HG03521 (cell line): ENCODE results near the gene FREM2.

Experiments
- ATAC-seq: cut with Tn5 transposase; IDR thresholded peaks from one replicate; pipeline ENCODE4 v1.9.1; 2021; ENCODE audit warnings: mild to moderate bottlenecking, moderate library complexity; ENCODE audit not compliant: unreplicated experiment

The FREM2 gene

DNA sequence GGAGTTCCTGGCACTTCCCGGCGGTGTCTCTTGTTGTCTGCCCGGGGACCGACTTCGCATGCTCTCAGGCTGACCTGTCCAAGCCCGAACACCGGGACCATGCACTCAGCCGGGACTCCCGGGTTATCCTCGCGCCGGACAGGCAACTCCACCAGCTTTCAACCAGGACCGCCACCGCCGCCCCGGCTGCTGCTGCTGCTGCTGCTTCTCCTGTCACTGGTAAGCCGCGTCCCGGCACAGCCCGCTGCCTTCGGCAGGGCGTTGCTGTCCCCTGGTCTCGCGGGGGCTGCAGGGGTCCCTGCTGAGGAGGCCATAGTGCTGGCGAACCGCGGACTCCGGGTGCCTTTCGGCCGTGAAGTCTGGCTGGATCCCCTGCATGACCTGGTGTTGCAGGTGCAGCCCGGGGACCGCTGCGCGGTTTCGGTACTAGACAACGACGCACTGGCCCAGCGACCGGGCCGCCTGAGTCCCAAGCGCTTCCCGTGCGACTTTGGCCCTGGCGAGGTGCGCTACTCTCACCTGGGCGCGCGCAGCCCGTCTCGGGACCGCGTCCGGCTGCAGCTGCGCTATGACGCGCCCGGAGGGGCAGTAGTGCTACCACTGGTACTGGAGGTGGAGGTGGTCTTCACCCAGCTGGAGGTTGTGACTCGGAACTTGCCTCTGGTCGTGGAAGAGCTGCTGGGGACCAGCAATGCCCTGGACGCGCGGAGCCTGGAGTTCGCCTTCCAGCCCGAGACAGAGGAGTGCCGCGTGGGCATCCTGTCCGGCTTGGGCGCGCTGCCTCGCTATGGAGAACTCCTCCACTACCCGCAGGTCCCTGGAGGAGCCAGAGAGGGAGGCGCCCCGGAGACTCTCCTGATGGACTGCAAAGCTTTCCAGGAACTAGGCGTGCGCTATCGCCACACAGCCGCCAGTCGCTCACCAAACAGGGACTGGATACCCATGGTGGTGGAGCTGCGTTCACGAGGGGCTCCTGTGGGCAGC is 661 bp downstream of the FREM2 start:
- ATAC-seq = no peak

DNA sequence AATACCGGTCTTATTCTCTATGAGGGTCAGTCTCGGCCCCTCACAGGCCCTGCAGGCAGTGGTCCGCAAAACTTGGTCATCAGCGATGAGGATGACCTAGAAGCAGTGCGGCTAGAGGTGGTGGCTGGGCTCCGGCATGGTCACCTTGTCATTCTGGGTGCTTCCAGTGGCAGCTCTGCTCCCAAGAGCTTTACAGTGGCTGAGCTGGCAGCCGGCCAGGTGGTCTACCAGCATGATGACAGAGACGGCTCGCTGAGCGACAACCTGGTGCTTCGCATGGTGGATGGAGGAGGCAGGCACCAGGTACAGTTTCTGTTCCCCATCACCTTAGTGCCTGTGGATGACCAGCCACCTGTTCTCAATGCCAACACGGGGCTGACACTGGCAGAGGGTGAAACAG is 1.8 kb downstream of the FREM2 start:
- no peak for ATAC-seq

DNA sequence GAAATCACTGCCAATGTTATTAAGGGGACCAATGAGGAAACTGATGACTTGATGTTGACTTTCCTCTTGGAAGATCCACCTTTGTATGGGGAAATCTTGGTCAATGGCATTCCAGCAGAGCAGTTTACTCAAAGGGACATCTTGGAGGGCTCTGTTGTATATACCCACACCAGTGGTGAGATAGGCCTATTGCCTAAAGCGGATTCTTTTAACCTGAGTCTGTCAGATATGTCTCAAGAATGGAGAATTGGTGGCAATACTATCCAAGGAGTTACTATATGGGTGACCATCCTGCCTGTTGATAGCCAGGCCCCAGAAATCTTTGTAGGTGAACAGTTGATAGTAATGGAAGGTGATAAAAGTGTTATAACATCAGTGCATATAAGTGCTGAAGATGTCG is 3.4 kb downstream of the FREM2 start:
- ATAC-seq = no peak

DNA sequence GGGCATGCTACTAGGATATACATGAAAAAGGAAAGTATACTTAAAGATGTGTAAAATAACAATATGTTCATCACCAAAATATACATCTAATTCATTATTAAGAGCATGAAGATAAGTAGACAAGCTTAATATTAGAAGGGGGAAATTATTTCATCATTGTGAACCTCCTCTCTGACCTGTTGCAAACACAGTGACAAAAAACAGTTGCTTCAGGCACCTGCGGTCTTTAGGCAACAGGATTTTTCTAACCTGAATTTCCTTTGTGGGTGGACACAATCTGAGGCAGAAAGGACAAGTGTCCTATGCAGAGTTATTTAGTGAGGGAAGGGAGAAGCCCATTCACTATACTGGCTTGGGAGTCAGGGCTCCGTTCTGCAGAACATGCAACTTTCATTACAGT is 6.3 kb downstream of the FREM2 start:
- no peak for ATAC-seq

DNA sequence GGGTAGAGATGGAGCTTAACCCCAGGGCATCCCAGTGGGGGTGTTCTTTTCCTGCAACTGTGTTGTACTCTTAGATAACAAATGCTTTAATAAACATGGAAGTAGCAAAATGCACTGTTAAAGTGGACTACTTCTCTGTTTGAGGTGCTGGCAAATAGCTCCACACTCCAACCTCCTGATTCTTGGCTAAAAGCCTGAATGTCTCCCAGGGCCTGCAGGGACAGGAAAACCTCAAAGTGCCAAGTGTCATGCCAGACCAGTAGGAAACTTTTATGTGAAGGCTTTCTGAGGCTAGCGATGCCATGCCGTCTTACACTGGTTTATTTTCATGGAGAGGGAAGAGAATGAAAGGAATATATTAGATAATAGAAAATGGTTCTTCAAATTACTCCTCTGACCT is 6.8 kb downstream of the FREM2 start:
- no peak for ATAC-seq

- ATAC-seq = no peak
These were observed 10.3 kb downstream of the FREM2 start for GRCh38 chr13:38697197-38697596.

DNA sequence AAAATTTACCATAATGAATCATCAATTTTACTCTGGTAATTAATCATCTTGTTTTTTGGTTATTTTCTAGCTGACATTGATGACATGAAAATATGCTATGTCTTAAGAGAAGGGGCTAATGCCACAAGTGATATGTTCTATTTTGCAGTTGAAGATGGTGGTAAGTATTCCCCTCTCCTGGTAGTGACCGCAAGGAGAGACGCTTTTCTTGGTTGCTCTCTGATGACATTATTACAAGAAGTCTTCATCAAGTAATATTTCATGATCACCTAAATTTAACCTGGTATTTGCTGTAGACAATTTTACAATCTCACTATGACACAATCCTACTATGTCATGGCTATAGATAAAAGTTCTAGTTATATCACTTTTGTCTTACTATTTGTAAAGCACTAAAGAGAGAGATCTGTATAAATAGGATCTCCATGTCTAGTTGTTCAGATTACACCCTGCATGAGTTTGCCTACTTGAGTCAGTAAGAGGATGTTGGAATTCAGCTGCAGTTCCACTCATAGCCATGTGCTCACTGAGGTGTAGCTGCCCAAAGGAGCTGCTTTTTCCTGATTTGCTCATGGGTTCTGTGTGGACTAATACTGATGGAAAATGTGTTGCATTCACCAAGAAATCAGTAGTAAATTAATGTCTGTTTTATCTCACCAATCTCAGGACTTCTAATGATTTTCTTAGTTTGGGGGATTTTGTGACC is 10.9 kb downstream of the FREM2 start:
- no peak for ATAC-seq

DNA sequence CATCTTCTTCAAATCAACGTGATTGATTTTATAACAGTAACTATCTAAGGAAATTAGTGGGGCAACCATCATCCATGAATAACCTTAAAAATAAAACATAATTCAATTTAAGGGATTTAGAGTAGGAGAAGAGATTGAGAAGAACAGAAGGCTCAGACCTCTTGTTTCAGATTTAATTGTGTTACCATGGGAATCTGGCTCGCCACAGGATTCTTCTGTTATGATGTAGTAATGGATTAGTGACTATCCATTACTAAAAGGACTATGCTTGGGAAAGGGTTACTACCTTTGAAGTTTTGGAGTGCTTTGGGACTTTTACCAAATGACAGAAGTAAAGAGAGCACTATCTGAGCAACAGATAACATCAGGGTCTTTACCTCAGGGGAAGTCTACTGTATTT is 13.2 kb downstream of the FREM2 start:
- ATAC-seq = no peak

GRCh38 chr13:38702669-38703068 is 15.8 kb downstream of the FREM2 start:
- no peak for ATAC-seq

- ATAC-seq = no peak
These were observed 16.4 kb downstream of the FREM2 start for GRCh38 chr13:38703255-38703654.

- no peak for ATAC-seq
These were observed 18.5 kb downstream of the FREM2 start for GRCh38 chr13:38705365-38705764.

DNA sequence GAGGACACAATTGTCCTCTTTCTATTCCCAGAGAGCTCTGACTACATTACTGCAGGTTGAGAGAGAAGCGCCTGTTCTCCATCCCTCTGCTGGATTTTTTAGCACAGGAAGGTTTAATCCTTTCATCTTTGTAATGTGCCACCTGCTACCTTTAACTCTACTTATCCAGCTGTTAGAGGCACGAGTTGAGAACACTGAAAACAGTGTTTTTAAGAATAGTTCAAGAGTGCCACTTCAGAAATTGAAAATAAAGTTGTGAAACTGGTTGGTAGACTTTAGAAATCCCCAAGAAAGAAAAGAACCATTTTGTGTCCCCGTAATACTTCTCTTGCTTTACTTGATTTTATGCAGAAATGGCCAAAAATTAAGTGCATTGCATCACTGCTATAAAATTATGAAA is 20.6 kb downstream of the FREM2 start:
- ATAC-seq = no peak

DNA sequence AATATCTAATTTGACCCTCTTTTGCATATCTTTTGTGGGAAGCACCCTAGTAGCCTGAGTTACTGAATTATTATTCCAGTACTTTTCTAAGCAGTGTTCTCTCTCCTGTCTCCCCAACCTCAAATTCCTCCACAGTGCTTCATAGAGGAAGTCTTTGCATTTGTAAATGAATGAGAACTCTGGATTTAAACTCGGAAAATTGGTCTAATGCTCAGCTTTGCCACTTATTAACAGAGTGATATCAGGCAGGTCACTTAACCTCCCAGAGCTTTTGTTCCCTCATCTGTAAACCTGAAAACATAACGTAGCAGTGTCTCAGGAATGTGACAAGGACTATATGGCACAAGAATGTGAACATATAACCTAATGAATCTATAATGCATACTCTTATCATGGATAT is 26.2 kb downstream of the FREM2 start:
- ATAC-seq = no peak

DNA sequence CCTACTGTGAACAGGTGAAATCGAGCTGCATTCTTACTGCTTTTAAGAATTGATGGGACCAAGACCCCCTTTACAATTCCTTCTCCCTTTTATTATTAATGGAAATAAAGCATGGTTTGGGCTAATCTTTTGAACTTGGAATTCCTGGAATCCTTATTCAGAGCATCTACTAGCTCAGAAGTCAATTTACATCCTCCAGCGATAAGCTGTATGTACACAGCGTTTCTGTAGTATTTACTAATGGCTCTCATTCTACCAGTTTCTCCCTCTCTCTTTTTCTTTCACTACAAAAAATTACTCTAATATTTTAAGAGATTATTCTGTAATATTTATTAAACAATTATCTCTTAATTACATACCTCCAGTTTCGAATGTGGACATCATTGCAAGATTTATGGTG is 31.5 kb downstream of the FREM2 start:
- ATAC-seq = no peak

DNA sequence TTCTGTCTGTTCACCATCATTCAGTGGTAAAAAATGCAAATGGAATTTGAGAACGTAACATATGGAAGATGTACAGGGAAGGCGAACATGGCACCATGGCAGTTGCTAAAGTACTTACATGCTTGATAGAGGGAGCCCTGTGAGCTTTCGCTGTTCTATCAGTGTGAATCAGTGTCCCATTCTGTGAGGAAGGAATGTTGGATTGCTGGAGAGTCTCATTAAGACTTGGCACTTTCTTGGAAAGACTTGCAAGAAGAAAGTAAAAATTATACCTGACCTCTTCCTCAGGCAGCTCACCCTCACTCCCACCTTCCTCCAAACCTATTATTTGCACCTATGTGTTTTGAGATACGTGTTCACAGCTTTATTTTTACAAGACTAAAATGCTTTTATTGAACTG is 43.5 kb downstream of the FREM2 start:
- ATAC-seq = no peak

- no peak for ATAC-seq
These were observed 46.3 kb downstream of the FREM2 start for GRCh38 chr13:38733146-38733545.

GRCh38 chr13:38735665-38736440 is 49.0 kb downstream of the FREM2 start:
- ATAC-seq = no peak

GRCh38 chr13:38743466-38743865 is 56.6 kb downstream of the FREM2 start:
- ATAC-seq = no peak

DNA sequence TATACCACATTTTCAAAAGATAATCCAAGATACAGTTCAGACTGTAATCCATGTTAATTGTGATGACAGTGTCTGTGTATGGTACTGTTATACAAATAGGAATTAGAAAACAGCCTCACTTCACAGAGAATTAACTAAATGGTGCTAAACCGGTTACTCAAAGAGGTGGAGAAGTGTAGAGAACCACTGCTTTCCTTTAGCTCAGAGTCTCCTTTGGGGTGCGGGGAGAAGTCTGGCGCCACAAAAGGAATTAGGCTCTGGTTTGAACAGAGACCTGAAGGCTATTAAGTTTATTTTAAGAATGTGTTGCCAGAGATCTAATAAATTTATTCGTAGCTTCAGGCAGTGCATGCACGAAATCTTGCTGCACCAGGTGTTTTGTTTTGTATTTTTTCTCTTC is 65.8 kb downstream of the FREM2 start:
- ATAC-seq = no peak

GRCh38 chr13:38753878-38754277 is 67.0 kb downstream of the FREM2 start:
- no peak for ATAC-seq

GRCh38 chr13:38755793-38756192 is 68.9 kb downstream of the FREM2 start:
- no peak for ATAC-seq
